Measurements from ENCODE around the gene MRPL18.

- TF ChIP-seq, protein P1, sequence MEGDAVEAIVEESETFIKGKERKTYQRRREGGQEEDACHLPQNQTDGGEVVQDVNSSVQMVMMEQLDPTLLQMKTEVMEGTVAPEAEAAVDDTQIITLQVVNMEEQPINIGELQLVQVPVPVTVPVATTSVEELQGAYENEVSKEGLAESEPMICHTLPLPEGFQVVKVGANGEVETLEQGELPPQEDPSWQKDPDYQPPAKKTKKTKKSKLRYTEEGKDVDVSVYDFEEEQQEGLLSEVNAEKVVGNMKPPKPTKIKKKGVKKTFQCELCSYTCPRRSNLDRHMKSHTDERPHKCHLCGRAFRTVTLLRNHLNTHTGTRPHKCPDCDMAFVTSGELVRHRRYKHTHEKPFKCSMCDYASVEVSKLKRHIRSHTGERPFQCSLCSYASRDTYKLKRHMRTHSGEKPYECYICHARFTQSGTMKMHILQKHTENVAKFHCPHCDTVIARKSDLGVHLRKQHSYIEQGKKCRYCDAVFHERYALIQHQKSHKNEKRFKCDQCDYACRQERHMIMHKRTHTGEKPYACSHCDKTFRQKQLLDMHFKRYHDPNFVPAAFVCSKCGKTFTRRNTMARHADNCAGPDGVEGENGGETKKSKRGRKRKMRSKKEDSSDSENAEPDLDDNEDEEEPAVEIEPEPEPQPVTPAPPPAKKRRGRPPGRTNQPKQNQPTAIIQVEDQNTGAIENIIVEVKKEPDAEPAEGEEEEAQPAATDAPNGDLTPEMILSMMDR (IDR thresholded peaks at IDR 0.05; ENCODE audit: poor library complexity, severe bottlenecking): no peak
- TF ChIP-seq RAD21 (conservative IDR thresholded peaks at IDR 0.05) (no peak), EZH2 (IDR thresholded peaks at IDR 0.05; ENCODE audit: borderline replicate concordance, insufficient read depth, low read length, poor library complexity, severe bottlenecking) (no peak), EP300 (conservative IDR thresholded peaks at IDR 0.05; ENCODE audit: poor library complexity, severe bottlenecking) (no peak), POLR2AphosphoS5 (IDR thresholded peaks at IDR 0.05) (no peak), TAF1 (IDR thresholded peaks at IDR 0.05; ENCODE audit: low read depth) (no peak), SMC3 (conservative IDR thresholded peaks at IDR 0.05; ENCODE audit: poor library complexity) (no peak), REST (IDR thresholded peaks at IDR 0.05; ENCODE audit: borderline replicate concordance) (no peak), MXI1 (conservative IDR thresholded peaks at IDR 0.05; ENCODE audit: poor library complexity, severe bottlenecking) (no peak)
These were observed 36.8 kb downstream of the MRPL18 start for GRCh38 chr6:159826968-159827647.
